HG02610 (cell line): ENCODE data around the gene FAU.

ENCODE experiments used
- ATAC-seq: cut with Tn5 transposase; IDR thresholded peaks from one replicate; pipeline ENCODE4 v1.9.1; 2021; ENCODE audit warnings: mild to moderate bottlenecking, moderate library complexity; ENCODE audit not compliant: unreplicated experiment

FAU gene

DNA sequence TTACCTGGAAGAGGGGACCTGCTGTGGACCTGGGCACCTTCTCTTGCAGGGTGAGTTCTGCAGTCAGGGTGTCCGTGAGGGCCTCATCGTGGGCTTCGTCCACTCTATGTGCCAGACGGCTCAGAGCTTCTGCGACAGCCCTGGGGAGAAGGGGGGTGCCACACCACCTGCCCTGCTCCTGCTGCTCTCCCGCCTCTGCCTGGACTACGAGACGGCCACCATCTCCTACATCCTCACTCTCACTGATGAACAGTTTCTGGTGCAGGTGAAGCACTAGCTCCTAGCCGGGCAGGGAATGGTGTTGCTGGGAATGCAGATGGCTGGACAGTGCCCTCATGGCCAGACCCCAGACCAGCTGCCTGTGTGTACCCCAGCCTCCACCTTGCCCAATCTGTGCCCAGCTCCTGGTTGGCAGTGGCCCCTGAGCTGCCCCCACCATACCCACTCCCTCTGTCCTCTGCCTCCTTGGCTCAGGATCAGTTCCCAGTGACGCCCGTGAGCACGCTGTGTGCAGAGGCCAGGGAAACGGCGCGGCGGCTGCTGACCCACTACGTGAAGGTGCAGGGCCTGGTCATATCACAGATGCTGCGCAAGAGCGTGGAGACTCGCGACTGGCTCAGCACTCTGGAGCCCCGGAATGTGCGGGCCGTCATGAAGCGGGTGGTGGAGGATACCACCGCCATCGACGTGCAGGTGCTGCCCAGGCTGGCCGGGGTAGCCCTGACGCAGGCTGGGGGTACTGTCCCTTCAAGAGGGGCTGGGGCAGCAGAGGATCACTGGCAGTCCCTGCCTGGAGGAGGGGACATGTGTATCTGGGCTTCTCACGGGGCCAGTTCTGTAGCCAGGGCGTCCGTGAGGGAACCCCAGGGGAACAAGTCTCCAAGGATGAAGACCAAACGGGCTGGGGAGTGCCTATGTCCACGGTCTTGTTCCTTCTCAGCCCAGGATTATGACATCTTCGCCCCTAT lies 12.4 kb downstream of the FAU start:
- ATAC-seq = no peak

DNA sequence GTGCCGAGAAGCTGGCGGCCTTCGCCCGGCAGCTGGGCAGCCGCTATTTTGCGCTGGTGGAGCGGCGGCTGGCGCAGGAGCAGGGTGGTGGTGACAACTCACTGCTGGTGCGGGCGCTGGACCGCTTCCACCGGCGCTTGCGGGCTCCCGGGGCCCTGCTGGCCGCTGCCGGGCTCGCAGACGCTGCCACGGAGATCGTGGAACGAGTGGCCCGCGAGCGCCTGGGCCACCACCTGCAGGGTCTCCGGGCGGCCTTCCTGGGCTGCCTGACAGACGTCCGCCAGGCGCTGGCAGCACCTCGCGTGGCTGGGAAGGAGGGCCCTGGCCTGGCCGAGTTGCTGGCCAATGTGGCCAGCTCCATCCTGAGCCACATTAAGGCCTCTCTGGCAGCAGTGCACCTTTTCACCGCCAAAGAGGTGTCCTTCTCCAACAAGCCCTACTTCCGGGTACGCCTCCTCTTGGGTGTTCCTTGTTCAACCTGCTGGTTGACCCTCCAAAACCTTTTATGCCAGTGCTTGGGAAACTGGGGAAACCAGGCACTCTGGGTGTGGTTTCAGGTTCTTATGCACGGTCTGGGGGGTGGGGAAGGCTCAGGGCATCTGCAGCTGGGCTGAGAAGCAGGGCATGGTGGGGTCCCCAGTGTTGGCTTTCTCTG lies 13.3 kb downstream of the FAU start:
- no peak for ATAC-seq

- no peak for ATAC-seq
These were observed 14.0 kb downstream of the FAU start for GRCh38 chr11:65107751-65108468.

GRCh38 chr11:65107078-65107477 lies 14.9 kb downstream of the FAU start:
- no peak for ATAC-seq

DNA sequence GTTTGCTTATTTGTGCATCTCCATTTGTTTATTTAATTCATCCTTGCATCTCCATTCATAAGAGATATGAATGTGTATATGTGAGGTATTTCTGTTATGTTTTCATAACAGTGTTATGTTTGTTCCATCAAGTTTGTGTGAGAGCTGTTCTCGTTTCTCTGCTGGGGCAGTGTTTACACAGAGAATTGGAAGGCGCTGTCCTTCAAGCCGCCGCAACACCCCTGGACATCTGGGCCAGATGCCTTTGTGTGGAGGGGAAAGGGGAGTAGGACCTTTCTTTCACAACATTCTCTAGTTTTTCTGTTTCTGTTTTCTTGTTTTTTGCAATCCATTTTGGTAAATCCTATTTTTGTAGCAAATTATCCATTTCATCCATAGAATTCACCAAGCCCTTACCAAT lies 17.3 kb downstream of the FAU start:
- ATAC-seq = no peak

- ATAC-seq = no peak
These were observed 18.5 kb downstream of the FAU start for GRCh38 chr11:65103476-65103875.

- ATAC-seq = no peak
These were observed 19.5 kb downstream of the FAU start for GRCh38 chr11:65102142-65103095.

- ATAC-seq = no peak
These were observed 21.1 kb downstream of the FAU start for GRCh38 chr11:65100674-65101350.

DNA sequence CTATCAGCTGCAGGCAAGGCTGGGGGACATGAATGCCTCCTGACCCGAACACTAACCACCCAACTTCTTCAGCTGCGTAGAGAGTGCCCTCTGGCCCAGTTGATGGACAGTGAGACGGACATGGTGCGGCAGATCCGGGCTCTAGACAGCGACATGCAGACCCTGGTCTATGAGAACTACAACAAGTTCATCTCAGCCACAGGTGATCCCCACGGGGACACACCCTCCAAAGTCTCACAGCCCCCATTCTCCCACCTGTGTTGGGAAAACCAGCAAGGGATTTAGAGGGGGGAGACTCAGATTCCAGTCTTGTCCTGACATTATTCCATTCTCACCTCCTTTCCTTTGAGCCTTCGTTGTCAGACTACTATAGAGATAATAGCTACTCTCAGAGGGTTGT lies 25.0 kb downstream of the FAU start:
- no peak for ATAC-seq

- peak; percentile 71 for ATAC-seq
These were observed 25.7 kb downstream of the FAU start, which contains the start of gene VPS51 for GRCh38 chr11:65095974-65096806. VPS51 (plus strand) TSS chr11:65096214; CDS start chr11:65096251, 37 bp downstream.

DNA sequence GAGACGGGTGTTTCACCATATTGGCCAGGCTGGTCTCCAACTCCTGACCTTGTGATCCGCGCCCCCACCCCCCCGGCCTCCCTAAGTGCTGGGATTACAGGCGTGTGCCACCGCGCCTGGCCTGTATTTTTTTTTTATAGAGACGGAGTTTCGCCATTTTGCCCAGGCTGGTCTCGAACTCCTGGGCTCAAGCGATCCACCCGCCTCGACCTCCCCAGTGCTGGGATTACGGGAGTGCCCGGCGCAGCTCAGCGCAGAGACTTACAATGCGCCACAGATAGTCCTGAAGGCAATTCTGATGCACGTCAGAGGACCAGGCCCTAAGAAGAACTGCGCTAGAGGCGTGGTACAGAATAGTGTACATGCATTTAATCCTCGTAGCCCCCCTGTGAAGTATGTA lies 26.5 kb downstream of the FAU start:
- no peak for ATAC-seq

- ATAC-seq = no peak
These were observed 31.3 kb downstream of the FAU start for GRCh38 chr11:65090628-65091027.

- ATAC-seq = no peak
These were observed 32.3 kb downstream of the FAU start for GRCh38 chr11:65089621-65090020.

GRCh38 chr11:65087827-65088226 lies 34.1 kb downstream of the FAU start:
- ATAC-seq = no peak

DNA sequence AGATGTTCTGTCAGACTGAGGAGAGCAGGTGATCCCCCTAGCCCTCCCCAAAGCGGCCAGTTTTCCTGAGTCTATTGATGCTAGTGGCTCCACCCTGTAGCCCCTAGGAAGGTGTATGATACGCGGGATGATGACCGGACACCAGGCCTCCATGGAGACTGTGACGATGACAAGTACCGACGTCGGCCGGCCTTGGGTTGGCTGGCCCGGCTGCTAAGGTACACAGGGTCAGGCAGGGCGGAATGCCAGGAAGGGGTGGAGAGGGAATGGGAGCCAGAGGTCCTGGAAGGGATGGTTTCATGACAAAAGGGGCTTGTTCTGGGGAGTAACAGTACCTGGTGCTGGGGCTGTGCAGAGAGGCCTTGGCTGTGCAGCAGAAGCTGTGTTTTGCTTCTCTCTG lies 34.7 kb downstream of the FAU start:
- no peak for ATAC-seq

DNA sequence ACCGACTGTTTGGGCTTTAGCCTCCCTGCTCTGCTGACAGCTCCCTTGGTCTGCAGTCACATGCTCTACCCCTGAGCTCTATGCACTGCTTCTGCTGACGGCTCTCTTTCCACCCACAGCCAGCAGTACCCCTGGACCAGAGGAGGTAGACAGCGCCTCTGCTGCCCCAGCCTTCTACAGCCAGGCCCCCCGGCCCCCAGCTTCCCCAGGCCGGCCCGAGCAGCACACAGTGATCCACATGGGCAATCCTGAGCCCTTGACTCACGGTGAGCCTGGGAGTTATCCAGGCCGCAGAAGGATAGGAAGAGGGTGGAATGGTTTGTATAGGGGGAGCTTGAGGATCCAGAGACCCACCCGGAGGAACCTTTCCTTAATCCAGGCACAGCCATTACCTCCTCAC lies 35.1 kb downstream of the FAU start:
- no peak for ATAC-seq

DNA sequence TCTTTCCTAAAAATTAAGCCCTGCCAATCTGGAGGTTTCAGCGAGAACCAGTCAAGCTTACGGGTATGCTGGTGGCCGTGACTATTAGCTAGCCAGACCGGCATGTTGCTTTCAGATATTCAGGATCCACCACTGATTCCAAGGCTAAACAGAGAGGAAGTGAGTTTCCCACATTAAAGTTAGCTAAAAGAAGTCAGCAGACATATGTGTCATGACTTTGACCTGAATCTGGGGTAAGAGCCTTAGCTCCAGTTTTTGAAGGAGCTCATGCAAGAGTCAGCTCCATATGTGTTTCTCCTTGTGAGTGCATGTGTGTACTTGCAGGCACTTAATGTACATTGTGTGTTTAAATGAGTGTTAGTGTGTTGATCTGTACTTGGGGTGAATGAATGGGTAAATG lies 36.5 kb downstream of the FAU start:
- ATAC-seq = no peak

DNA sequence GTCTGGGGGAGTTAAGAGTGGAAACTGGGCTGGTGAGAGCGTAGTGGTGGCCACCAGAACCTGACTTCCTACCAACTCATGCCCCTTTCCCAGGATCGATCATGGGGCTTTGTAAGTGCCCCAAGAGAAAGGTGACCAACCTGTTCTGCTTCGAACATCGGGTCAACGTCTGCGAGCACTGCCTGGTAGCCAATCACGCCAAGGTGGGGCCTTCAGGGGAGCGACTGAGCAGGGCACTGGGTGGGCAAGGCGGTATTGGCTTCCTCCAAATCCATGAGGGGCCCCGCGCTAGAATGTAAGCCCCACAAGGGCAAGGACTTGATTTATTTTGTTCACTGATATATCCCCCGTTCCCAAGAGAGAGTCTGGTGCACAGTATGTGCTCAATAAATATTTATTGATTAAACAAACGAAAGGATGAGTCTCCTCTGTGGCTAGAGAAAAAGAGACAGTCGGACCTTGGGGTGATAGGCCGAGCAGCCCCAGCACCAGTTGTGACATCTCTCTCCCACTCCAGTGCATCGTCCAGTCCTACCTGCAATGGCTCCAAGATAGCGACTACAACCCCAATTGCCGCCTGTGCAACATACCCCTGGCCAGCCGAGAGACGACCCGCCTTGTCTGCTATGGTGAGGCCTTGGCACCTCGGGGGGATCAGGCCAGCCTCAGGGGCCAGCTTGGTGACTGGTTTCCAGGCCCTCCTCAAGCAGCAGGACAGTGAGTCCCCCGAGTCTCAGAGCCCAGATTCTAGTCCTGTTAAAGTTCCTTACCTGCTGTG lies 37.1 kb downstream of the FAU start:
- no peak for ATAC-seq
